Measurements from ENCODE around the gene LCE1C. TPM values are rescaled to one million over a fixed set of nuclear protein-coding genes. Genes with fewer than 3 reads are reported as not detected.

Gene LCE1C
- total RNA-seq, 4 donors from 2014 or later, result not detected

- no peak for ATAC-seq (ENCODE audit: low FRiP score)
- no peak for DNase-seq (ENCODE audit: low spot score)
- no peak for TF ChIP-seq CTCF (IDR thresholded peaks at IDR 0.05)
Observed at GRCh38 chr1:152761609-152762213, 44.7 kb downstream of the LCE1C start.

GRCh38 chr1:152760551-152761190 lies 45.8 kb downstream of the LCE1C start:
- no peak for TF ChIP-seq CTCF (IDR thresholded peaks at IDR 0.05)
- no peak for DNase-seq (ENCODE audit: low spot score)
- ATAC-seq (ENCODE audit: low FRiP score), result no peak

DNA sequence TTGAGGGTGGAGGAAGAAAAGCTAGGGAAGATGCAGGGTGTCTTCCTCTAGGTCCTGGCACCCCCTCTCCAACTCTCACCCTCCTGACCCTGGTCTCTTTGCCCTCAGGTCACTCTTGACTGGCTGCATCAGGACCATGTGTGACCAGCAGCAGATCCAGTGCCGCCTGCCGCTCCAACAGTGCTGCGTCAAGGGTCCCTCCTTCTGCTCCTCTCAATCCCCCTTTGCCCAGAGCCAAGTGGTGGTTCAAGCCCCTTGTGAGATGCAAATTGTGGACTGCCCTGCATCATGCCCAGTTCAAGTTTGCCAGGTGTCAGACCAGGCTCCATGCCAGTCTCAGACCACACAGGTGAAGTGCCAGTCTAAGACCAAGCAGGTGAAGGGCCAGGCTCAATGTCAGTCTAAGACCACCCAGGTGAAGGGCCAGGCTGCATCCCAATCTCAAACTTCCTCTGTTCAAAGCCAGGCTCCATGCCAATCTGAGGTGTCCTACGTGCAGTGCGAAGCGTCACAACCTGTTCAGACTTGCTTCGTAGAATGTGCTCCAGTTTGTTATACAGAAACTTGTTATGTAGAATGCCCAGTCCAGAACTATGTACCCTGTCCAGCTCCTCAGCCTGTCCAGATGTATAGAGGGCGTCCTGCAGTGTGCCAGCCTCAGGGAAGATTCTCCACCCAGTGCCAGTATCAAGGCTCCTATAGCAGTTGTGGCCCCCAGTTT lies 46.8 kb downstream of the LCE1C start:
- TF ChIP-seq CTCF (IDR thresholded peaks at IDR 0.05), result no peak
- ATAC-seq (ENCODE audit: low FRiP score), result no peak
- DNase-seq (ENCODE audit: low spot score), result no peak

DNA sequence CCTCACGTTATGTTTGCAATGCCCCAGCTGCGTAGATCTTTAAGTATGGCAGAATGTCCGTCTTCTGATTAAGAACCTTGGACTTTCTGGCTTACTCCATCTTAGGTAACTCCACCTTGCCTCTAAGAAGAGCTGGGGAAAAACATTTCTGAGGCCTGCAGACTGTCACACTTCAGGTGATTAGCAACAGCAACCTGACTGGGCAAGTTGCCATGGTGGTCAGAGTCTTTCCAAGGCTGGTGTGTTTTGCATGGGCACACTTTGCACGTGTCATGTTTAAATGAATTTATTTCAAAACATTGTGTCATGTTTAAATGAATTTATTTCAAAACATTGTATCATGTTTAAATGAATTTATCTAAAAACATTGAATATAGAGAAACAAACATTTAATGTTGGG lies 47.8 kb downstream of the LCE1C start:
- DNase-seq (ENCODE audit: low spot score) (no peak), ATAC-seq (ENCODE audit: low FRiP score) (no peak)
- TF ChIP-seq CTCF (IDR thresholded peaks at IDR 0.05), result no peak

DNA sequence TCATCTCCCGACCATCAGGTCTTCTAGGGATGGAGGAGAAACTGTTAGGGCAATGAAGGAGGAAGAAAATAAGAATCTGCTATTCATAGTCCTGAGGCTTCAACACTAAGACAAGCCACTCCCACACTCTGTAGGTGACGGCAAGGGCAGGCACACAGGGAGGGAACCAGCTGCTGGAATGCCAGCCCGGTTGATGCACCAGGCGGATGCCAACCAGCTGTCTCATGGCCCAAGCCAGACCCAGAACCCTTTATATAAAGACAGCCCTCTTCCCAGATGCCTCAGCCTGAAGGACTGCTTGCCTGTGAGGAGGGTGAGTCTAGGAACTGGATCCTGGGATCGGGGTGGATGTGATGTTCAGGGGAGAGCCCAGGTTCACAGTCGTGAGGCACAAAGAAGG lies 48.7 kb downstream of the LCE1C start, which contains the start of gene KPRP:
KPRP (plus strand) TSS at position 279 of the 400 bp plus-strand sequence. CDS start 1,564 bp downstream, outside the sequence.
- ATAC-seq (ENCODE audit: low FRiP score), result no peak
- no peak for TF ChIP-seq CTCF (IDR thresholded peaks at IDR 0.05)
- DNase-seq (ENCODE audit: low spot score), result no peak

- no peak for ATAC-seq (ENCODE audit: low FRiP score)
- no peak for DNase-seq (ENCODE audit: low spot score)
- TF ChIP-seq CTCF (IDR thresholded peaks at IDR 0.05), result no peak
Observed at GRCh38 chr1:152756872-152757271, 49.6 kb downstream of the LCE1C start.

Other genes starting within 250 kb of the LCE1C start
- not detected for gene LCE3E, start 239.9 kb downstream of the LCE1C start, total RNA-seq
- gene LCE3D, start 226.1 kb downstream of the LCE1C start, total RNA-seq, result not detected
- not detected for gene LCE3C, start 206.4 kb downstream of the LCE1C start, total RNA-seq
- not detected for gene LCE3B, start 192.8 kb downstream of the LCE1C start, total RNA-seq
- gene LCE3A, start 183.5 kb downstream of the LCE1C start, total RNA-seq, result not detected
- gene LCE2D, start 143.3 kb downstream of the LCE1C start, total RNA-seq, result not detected
- gene LCE2C, start 131.4 kb downstream of the LCE1C start, total RNA-seq, result not detected
- gene LCE2B, start 120.5 kb downstream of the LCE1C start, total RNA-seq, result not detected
- gene LCE2A, start 108.3 kb downstream of the LCE1C start, total RNA-seq, result not detected
- not detected for gene LCE4A, start 98.5 kb downstream of the LCE1C start, total RNA-seq
- not detected for gene KPRP, start 48.6 kb downstream of the LCE1C start, total RNA-seq
- gene LCE1F, start 31.5 kb downstream of the LCE1C start, total RNA-seq, result not detected
- gene LCE1E, start 20.4 kb downstream of the LCE1C start, total RNA-seq, result not detected
- gene LCE1D, start 9.9 kb downstream of the LCE1C start, total RNA-seq, result not detected
- gene LCE1B, start 5.3 kb upstream of the LCE1C start, total RNA-seq, result not detected
- gene LCE1A, start 20.8 kb upstream of the LCE1C start, total RNA-seq, result not detected
- not detected for gene LCE6A, start 36.2 kb upstream of the LCE1C start, total RNA-seq
- gene LCE7A, start 53.3 kb upstream of the LCE1C start, total RNA-seq, result not detected
- gene SMCP, start 71.7 kb upstream of the LCE1C start, total RNA-seq, result not detected
- not detected for gene IVL, start 101.9 kb upstream of the LCE1C start, total RNA-seq
- gene SPRR5, start 140.6 kb upstream of the LCE1C start, total RNA-seq, result not detected
- gene SPRR4, start 164.0 kb upstream of the LCE1C start, total RNA-seq, result not detected
- not detected for gene SPRR1A, start 177.4 kb upstream of the LCE1C start, total RNA-seq
- gene SPRR3, start 195.1 kb upstream of the LCE1C start, total RNA-seq, result not detected
- not detected for gene SPRR1B, start 224.6 kb upstream of the LCE1C start, total RNA-seq
- gene SPRR2D, start 234.5 kb upstream of the LCE1C start, total RNA-seq, result not detected

All from omental fat pad (tissue), 4 donors.